Measurements from ENCODE around the gene KIF18B.
A peak's percentile ranks its signal among the peaks of the same experiment; 100 is the strongest.

Gene KIF18B

GRCh38 chr17:44899074-44899782, 48.3 kb downstream of the KIF18B start, which contains the start of gene EFTUD2:
Gene EFTUD2 (minus strand): TSS chr17:44899445. CDS start chr17:44894521, 4,924 bp downstream.
- Histone ChIP-seq H3K4me2 (ENCODE audit: low read length) (peak within 1 kb of the TSS; percentile 81), H4K5ac (ENCODE audit: low read length) (no peak within 1 kb of the TSS), H3K36me3 (ENCODE audit: control insufficient read depth, insufficient read depth, low read length) (no peaks in the 10 kb centered on the region), H2BK15ac (replicated peaks; ENCODE audit: low read depth) (no peak within 1 kb of the TSS), H3K79me2 (ENCODE audit: control insufficient read depth, insufficient read depth, low read length) (peaks cover 18% of the 10 kb centered on the region), H3K79me1 (ENCODE audit: low read length) (peaks cover 5% of the 10 kb centered on the region), H3K56ac (ENCODE audit: low read length) (peak within 1 kb of the TSS; percentile 96), H2BK120ac (ENCODE audit: low read depth, low read length) (no peak within 1 kb of the TSS), H2BK5ac (ENCODE audit: low read length) (peak within 1 kb of the TSS; percentile 73), H3K4me3 (ENCODE audit: low read length) (peak within 1 kb of the TSS; percentile 82), H2AK5ac (ENCODE audit: low read length) (no peak within 1 kb of the TSS), H3K23ac (ENCODE audit: low read length) (no peak within 1 kb of the TSS), H3K9ac (ENCODE audit: low read length) (peak within 1 kb of the TSS; percentile 89), H3K27me3 (ENCODE audit: insufficient read depth, low read length, poor library complexity) (no peaks in the 10 kb centered on the region), H4K8ac (ENCODE audit: low read depth, low read length) (no peak within 1 kb of the TSS), H3K27ac (ENCODE audit: low read depth, low read length) (no peak within 1 kb of the TSS), H3K4me1 (ENCODE audit: control insufficient read depth, low read depth, low read length) (no peaks in the 10 kb centered on the region), H3K18ac (ENCODE audit: low read length) (no peak within 1 kb of the TSS), H3K4ac (ENCODE audit: low read depth, low read length) (peak within 1 kb of the TSS; percentile 73)
- DNase-seq = peak; percentile 93
- WGBS (ENCODE audit: extremely low coverage, insufficient coverage, low lambda C conversion rate) = no CpG with 5 or more reads among the region's 54 CpGs

- no peaks in the 10 kb centered on the region for H3K27me3 ChIP-seq (ENCODE audit: insufficient read depth, low read length, poor library complexity)
- no peaks in the 10 kb centered on the region for H3K4me1 ChIP-seq (ENCODE audit: control insufficient read depth, low read depth, low read length)
- H2BK120ac ChIP-seq (ENCODE audit: low read depth, low read length) = no peak overlapping the region
- peak overlapping the region; percentile 89 for H3K9ac ChIP-seq (ENCODE audit: low read length)
- H3K4me3 ChIP-seq (ENCODE audit: low read length) = peak overlapping the region; percentile 82
- H4K8ac ChIP-seq (ENCODE audit: low read depth, low read length) = no peak overlapping the region
- no peak overlapping the region for H2BK15ac ChIP-seq (replicated peaks; ENCODE audit: low read depth)
- no peak overlapping the region for H4K5ac ChIP-seq (ENCODE audit: low read length)
- H3K36me3 ChIP-seq (ENCODE audit: control insufficient read depth, insufficient read depth, low read length) = no peaks in the 10 kb centered on the region
- no peak overlapping the region for H3K18ac ChIP-seq (ENCODE audit: low read length)
- DNase-seq = no peak
- peak overlapping the region; percentile 81 for H3K4me2 ChIP-seq (ENCODE audit: low read length)
- peak overlapping the region; percentile 73 for H3K4ac ChIP-seq (ENCODE audit: low read depth, low read length)
- no peak overlapping the region for H2BK5ac ChIP-seq (ENCODE audit: low read length)
- no CpG with 5 or more reads among the region's 7 CpGs for WGBS (ENCODE audit: extremely low coverage, insufficient coverage, low lambda C conversion rate)
- peaks cover 18% of the 10 kb centered on the region for H3K79me2 ChIP-seq (ENCODE audit: control insufficient read depth, insufficient read depth, low read length)
- no peak overlapping the region for H3K23ac ChIP-seq (ENCODE audit: low read length)
- peaks cover 5% of the 10 kb centered on the region for H3K79me1 ChIP-seq (ENCODE audit: low read length)
- H2AK5ac ChIP-seq (ENCODE audit: low read length) = no peak overlapping the region
- H3K27ac ChIP-seq (ENCODE audit: low read depth, low read length) = no peak overlapping the region
- H3K56ac ChIP-seq (ENCODE audit: low read length) = peak overlapping the region; percentile 96
Observed at GRCh38 chr17:44898768-44899073, 48.9 kb downstream of the KIF18B start.

- Histone ChIP-seq H3K27me3 (ENCODE audit: insufficient read depth, low read length, poor library complexity) (no peaks in the 10 kb centered on the region), H4K8ac (ENCODE audit: low read depth, low read length) (no peak overlapping the region), H3K4ac (ENCODE audit: low read depth, low read length) (no peak overlapping the region), H3K23ac (ENCODE audit: low read length) (no peak overlapping the region), H3K4me2 (ENCODE audit: low read length) (no peak overlapping the region), H3K27ac (ENCODE audit: low read depth, low read length) (no peak overlapping the region), H3K4me1 (ENCODE audit: control insufficient read depth, low read depth, low read length) (no peaks in the 10 kb centered on the region), H2BK5ac (ENCODE audit: low read length) (no peak overlapping the region), H3K79me2 (ENCODE audit: control insufficient read depth, insufficient read depth, low read length) (peaks cover 24% of the 10 kb centered on the region), H4K5ac (ENCODE audit: low read length) (no peak overlapping the region), H3K56ac (ENCODE audit: low read length) (no peak overlapping the region), H2BK15ac (replicated peaks; ENCODE audit: low read depth) (no peak overlapping the region), H3K18ac (ENCODE audit: low read length) (no peak overlapping the region), H2BK120ac (ENCODE audit: low read depth, low read length) (no peak overlapping the region), H3K4me3 (ENCODE audit: low read length) (no peak overlapping the region), H3K79me1 (ENCODE audit: low read length) (peaks cover 9% of the 10 kb centered on the region), H3K36me3 (ENCODE audit: control insufficient read depth, insufficient read depth, low read length) (peaks cover 2% of the 10 kb centered on the region), H3K9ac (ENCODE audit: low read length) (no peak overlapping the region), H2AK5ac (ENCODE audit: low read length) (no peak overlapping the region)
- WGBS (ENCODE audit: extremely low coverage, insufficient coverage, low lambda C conversion rate) = no CpG with 5 or more reads among the region's 4 CpGs
- DNase-seq = no peak
Observed at GRCh38 chr17:44894642-44895041, 52.9 kb downstream of the KIF18B start.

- DNase-seq = no peak
- H2AK5ac ChIP-seq (ENCODE audit: low read length) = no peak overlapping the region
- H2BK120ac ChIP-seq (ENCODE audit: low read depth, low read length) = no peak overlapping the region
- peaks cover 19% of the 10 kb centered on the region for H3K79me1 ChIP-seq (ENCODE audit: low read length)
- H2BK5ac ChIP-seq (ENCODE audit: low read length) = no peak overlapping the region
- H4K8ac ChIP-seq (ENCODE audit: low read depth, low read length) = no peak overlapping the region
- no peak overlapping the region for H2BK15ac ChIP-seq (replicated peaks; ENCODE audit: low read depth)
- no peak overlapping the region for H3K4ac ChIP-seq (ENCODE audit: low read depth, low read length)
- no peak overlapping the region for H3K18ac ChIP-seq (ENCODE audit: low read length)
- no peaks in the 10 kb centered on the region for H3K4me1 ChIP-seq (ENCODE audit: control insufficient read depth, low read depth, low read length)
- H3K27ac ChIP-seq (ENCODE audit: low read depth, low read length) = no peak overlapping the region
- H4K5ac ChIP-seq (ENCODE audit: low read length) = no peak overlapping the region
- no peaks in the 10 kb centered on the region for H3K27me3 ChIP-seq (ENCODE audit: insufficient read depth, low read length, poor library complexity)
- no peak overlapping the region for H3K9ac ChIP-seq (ENCODE audit: low read length)
- H3K4me2 ChIP-seq (ENCODE audit: low read length) = no peak overlapping the region
- peaks cover 5% of the 10 kb centered on the region for H3K36me3 ChIP-seq (ENCODE audit: control insufficient read depth, insufficient read depth, low read length)
- no peak overlapping the region for H3K23ac ChIP-seq (ENCODE audit: low read length)
- H3K79me2 ChIP-seq (ENCODE audit: control insufficient read depth, insufficient read depth, low read length) = peaks cover 25% of the 10 kb centered on the region
- no peak overlapping the region for H3K56ac ChIP-seq (ENCODE audit: low read length)
- no peak overlapping the region for H3K4me3 ChIP-seq (ENCODE audit: low read length)
Observed at GRCh38 chr17:44892250-44892649, 55.3 kb downstream of the KIF18B start.

- Histone ChIP-seq H4K8ac (ENCODE audit: low read depth, low read length) (no peak overlapping the region), H3K9ac (ENCODE audit: low read length) (no peak overlapping the region), H2AK5ac (ENCODE audit: low read length) (no peak overlapping the region), H3K56ac (ENCODE audit: low read length) (no peak overlapping the region), H3K18ac (ENCODE audit: low read length) (no peak overlapping the region), H3K27ac (ENCODE audit: low read depth, low read length) (no peak overlapping the region), H3K79me2 (ENCODE audit: control insufficient read depth, insufficient read depth, low read length) (peaks cover 19% of the 10 kb centered on the region), H3K23ac (ENCODE audit: low read length) (no peak overlapping the region), H2BK15ac (replicated peaks; ENCODE audit: low read depth) (no peak overlapping the region), H3K4me2 (ENCODE audit: low read length) (no peak overlapping the region), H3K36me3 (ENCODE audit: control insufficient read depth, insufficient read depth, low read length) (peaks cover 8% of the 10 kb centered on the region), H3K4me3 (ENCODE audit: low read length) (no peak overlapping the region), H3K27me3 (ENCODE audit: insufficient read depth, low read length, poor library complexity) (no peaks in the 10 kb centered on the region), H2BK5ac (ENCODE audit: low read length) (no peak overlapping the region), H3K79me1 (ENCODE audit: low read length) (peaks cover 17% of the 10 kb centered on the region), H3K4ac (ENCODE audit: low read depth, low read length) (no peak overlapping the region), H2BK120ac (ENCODE audit: low read depth, low read length) (no peak overlapping the region), H4K5ac (ENCODE audit: low read length) (no peak overlapping the region), H3K4me1 (ENCODE audit: control insufficient read depth, low read depth, low read length) (no peaks in the 10 kb centered on the region)
- no peak for DNase-seq
- WGBS (ENCODE audit: extremely low coverage, insufficient coverage, low lambda C conversion rate) = no CpG with 5 or more reads among the region's 7 CpGs
Observed at GRCh38 chr17:44889003-44889402, 58.6 kb downstream of the KIF18B start.

Measured in mesendoderm (in vitro differentiated cells).